Measurements from ENCODE around the gene COX5B.
"Not testable (repeated sequence)": the region's sequence is repeated elsewhere in the genome, so short reads cannot be mapped to it uniquely, and the experiment has no call there.

GRCh38 chr2:97672606-97673140, 26.8 kb downstream of the COX5B start:
- TF ChIP-seq CTCF (IDR thresholded peaks at IDR 0.05; ENCODE audit: low read length); EZH2 (IDR thresholded peaks at IDR 0.05; ENCODE audit: borderline replicate concordance, low read length): not testable (repeated sequence)
